ENCODE data around the gene MDM4. TPM values are rescaled to one million over a fixed set of nuclear protein-coding genes. Genes with fewer than 3 reads are reported as not detected.
"Not testable (repeated sequence)": the region's sequence is repeated elsewhere in the genome, so short reads cannot be mapped to it uniquely, and the experiment has no call there.

Gene MDM4
- total RNA-seq, 2 experiments from 2014 or later, result 120 to 282 TPM

- H3K4me1 ChIP-seq (ENCODE audit: insufficient read depth, low read length, poor library complexity, severe bottlenecking), result peaks cover 20% of the 10 kb centered on the region
- peaks cover 26% of the 10 kb centered on the region for H3K36me3 ChIP-seq (ENCODE audit: insufficient read depth, low read length)
- BruUV-seq (replicated peaks), result no TSS peak
- no peaks in the 10 kb centered on the region for H3K9me3 ChIP-seq (ENCODE audit: low read length)
- no peaks in the 10 kb centered on the region for H3K79me2 ChIP-seq (ENCODE audit: insufficient read depth, low read depth, low read length)
- H3K4me3 ChIP-seq (ENCODE audit: low read depth, low read length, poor library complexity, severe bottlenecking), result no peak overlapping the region
- H3K9me2 ChIP-seq (ENCODE audit: insufficient read depth, low read length), result no peaks in the 10 kb centered on the region
- no peak for DNase-seq (ENCODE audit: low spot score)
- TF ChIP-seq CTCF (conservative IDR thresholded peaks at IDR 0.05; ENCODE audit: low read length), result no peak
- TF ChIP-seq EZH2phosphoT487 (IDR thresholded peaks at IDR 0.05; ENCODE audit: borderline replicate concordance, low read depth, low read length), result no peak
- H3K4me2 ChIP-seq (ENCODE audit: low read length), result no peak overlapping the region
- intact Hi-C loops (cut with micrococcal nuclease; ENCODE audit: unreplicated experiment), result loop anchor here (5.0 to 10.0 kb wide), 3 partner anchors 125 to 155 kb away; partner anchors contain the start of gene PPP1R15B
- no peaks in the 10 kb centered on the region for H4K20me1 ChIP-seq (ENCODE audit: insufficient read depth, low read length)
- ChIA-PET CTCF (ENCODE audit: unreplicated experiment) (no interaction called here), POLR2A (interaction anchor here (1.1 to 1.2 kb wide), 2 partner anchors 27 to 189 kb away, joined by 3 read pairs; no protein-coding TSS in a partner anchor)
- H2AFZ ChIP-seq (ENCODE audit: low read length), result no peak overlapping the region
- H3K27ac ChIP-seq (ENCODE audit: low read depth, low read length, poor library complexity, severe bottlenecking), result no peak overlapping the region
Measured at GRCh38 chr1:204569478-204569877, 53.3 kb downstream of the MDM4 start.

- H3K79me2 ChIP-seq (ENCODE audit: insufficient read depth, low read depth, low read length); BruUV-seq (replicated peaks); H3K4me2 ChIP-seq (ENCODE audit: low read length); H4K20me1 ChIP-seq (ENCODE audit: insufficient read depth, low read length); intact Hi-C loops (cut with micrococcal nuclease; ENCODE audit: unreplicated experiment); H3K27ac ChIP-seq (ENCODE audit: low read depth, low read length, poor library complexity, severe bottlenecking); DNase-seq (ENCODE audit: low spot score); H3K9me2 ChIP-seq (ENCODE audit: insufficient read depth, low read length); POLR2A ChIA-PET; H3K9me3 ChIP-seq (ENCODE audit: low read length); H3K4me3 ChIP-seq (ENCODE audit: low read depth, low read length, poor library complexity, severe bottlenecking); H2AFZ ChIP-seq (ENCODE audit: low read length); CTCF ChIA-PET (ENCODE audit: unreplicated experiment): not testable (repeated sequence)
- H3K4me1 ChIP-seq (ENCODE audit: insufficient read depth, low read length, poor library complexity, severe bottlenecking), result peaks cover 14% of the 10 kb centered on the region
- peaks cover 26% of the 10 kb centered on the region for H3K36me3 ChIP-seq (ENCODE audit: insufficient read depth, low read length)
Measured at GRCh38 chr1:204570021-204570420, 53.8 kb downstream of the MDM4 start.

GRCh38 chr1:204571128-204571527, 54.9 kb downstream of the MDM4 start:
- no peaks in the 10 kb centered on the region for H3K79me2 ChIP-seq (ENCODE audit: insufficient read depth, low read depth, low read length)
- no peak overlapping the region for H3K4me3 ChIP-seq (ENCODE audit: low read depth, low read length, poor library complexity, severe bottlenecking)
- intact Hi-C loops (cut with micrococcal nuclease; ENCODE audit: unreplicated experiment), result no loop called here
- no peaks in the 10 kb centered on the region for H3K9me2 ChIP-seq (ENCODE audit: insufficient read depth, low read length)
- no TSS peak for BruUV-seq (replicated peaks)
- H3K4me1 ChIP-seq (ENCODE audit: insufficient read depth, low read length, poor library complexity, severe bottlenecking), result peaks cover 3% of the 10 kb centered on the region
- CTCF ChIA-PET (ENCODE audit: unreplicated experiment), result no interaction called here
- H3K9me3 ChIP-seq (ENCODE audit: low read length), result no peaks in the 10 kb centered on the region
- H2AFZ ChIP-seq (ENCODE audit: low read length), result no peak overlapping the region
- POLR2A ChIA-PET, result interaction anchor here (1.0 kb wide), 1 partner anchor 40 kb away, joined by 4 read pairs; no protein-coding TSS in a partner anchor
- no peak for DNase-seq (ENCODE audit: low spot score)
- H3K36me3 ChIP-seq (ENCODE audit: insufficient read depth, low read length), result peaks cover 26% of the 10 kb centered on the region
- no peaks in the 10 kb centered on the region for H4K20me1 ChIP-seq (ENCODE audit: insufficient read depth, low read length)
- no peak for TF ChIP-seq CTCF (conservative IDR thresholded peaks at IDR 0.05; ENCODE audit: low read length)
- no peak for TF ChIP-seq EZH2phosphoT487 (IDR thresholded peaks at IDR 0.05; ENCODE audit: borderline replicate concordance, low read depth, low read length)
- H3K27ac ChIP-seq (ENCODE audit: low read depth, low read length, poor library complexity, severe bottlenecking), result no peak overlapping the region
- H3K4me2 ChIP-seq (ENCODE audit: low read length), result no peak overlapping the region

Measured in OCI-LY7 (cell line).